Stimulated activated CD4-positive, alpha-beta T cell treated with anti-CD3 and anti-CD28 coated beads, Interleukin-15, amount 100 ng/mL, for 24 hours (primary cell): ENCODE measurements around the gene GRM7.

Experiments used
- DNase-seq: peaks from one replicate; pipeline ENCODE4 v3.0.0-alpha.2; 2020

GRM7 gene

GRCh38 chr3:7322957-7323669 is 462.2 kb downstream of the GRM7 start:
- DNase-seq: no peak

- DNase-seq: no peak
These were observed 467.4 kb downstream of the GRM7 start for GRCh38 chr3:7328339-7328738.

- no peak for DNase-seq
These were observed 471.8 kb downstream of the GRM7 start for GRCh38 chr3:7332696-7333095.

GRCh38 chr3:7333125-7333524 is 472.2 kb downstream of the GRM7 start:
- DNase-seq: no peak

GRCh38 chr3:7340795-7341194 is 479.9 kb downstream of the GRM7 start:
- DNase-seq: no peak

GRCh38 chr3:7346364-7346763 is 485.4 kb downstream of the GRM7 start:
- DNase-seq: no peak

GRCh38 chr3:7357101-7357500 is 496.2 kb downstream of the GRM7 start:
- no peak for DNase-seq

- no peak for DNase-seq
These were observed 507.1 kb downstream of the GRM7 start for GRCh38 chr3:7367968-7368367.

- DNase-seq: no peak
These were observed 507.7 kb downstream of the GRM7 start for GRCh38 chr3:7368597-7368996.

- DNase-seq: no peak
These were observed 511.0 kb downstream of the GRM7 start for GRCh38 chr3:7371693-7372572.

- DNase-seq: no peak
These were observed 516.2 kb downstream of the GRM7 start for GRCh38 chr3:7377103-7377502.

- no peak for DNase-seq
These were observed 520.8 kb downstream of the GRM7 start for GRCh38 chr3:7381741-7382140.

GRCh38 chr3:7382293-7383010 is 521.5 kb downstream of the GRM7 start:
- no peak for DNase-seq

GRCh38 chr3:7385635-7386034 is 524.7 kb downstream of the GRM7 start:
- no peak for DNase-seq

GRCh38 chr3:7388026-7388425 is 527.1 kb downstream of the GRM7 start:
- DNase-seq: no peak

- DNase-seq: no peak
These were observed 531.3 kb downstream of the GRM7 start for GRCh38 chr3:7392206-7392605.

- DNase-seq: no peak
These were observed 533.2 kb downstream of the GRM7 start for GRCh38 chr3:7393944-7394605.

GRCh38 chr3:7396534-7396933 is 535.6 kb downstream of the GRM7 start:
- no peak for DNase-seq

GRCh38 chr3:7397097-7397496 is 536.2 kb downstream of the GRM7 start:
- no peak for DNase-seq

GRCh38 chr3:7400360-7400759 is 539.4 kb downstream of the GRM7 start:
- DNase-seq: no peak

- DNase-seq: no peak
These were observed 540.5 kb downstream of the GRM7 start for GRCh38 chr3:7401418-7401817.

GRCh38 chr3:7407107-7407506 is 546.2 kb downstream of the GRM7 start:
- DNase-seq: no peak

- DNase-seq: no peak
These were observed 549.9 kb downstream of the GRM7 start for GRCh38 chr3:7410782-7411181.
